GM21423 (cell line): ENCODE data around the gene GATA6.

Experiments
- ATAC-seq: cut with Tn5 transposase; IDR thresholded peaks from one replicate; pipeline ENCODE4 v1.9.1; 2021; ENCODE audit warnings: mild to moderate bottlenecking, moderate library complexity; ENCODE audit not compliant: unreplicated experiment

The GATA6 gene

GRCh38 chr18:22169011-22169888, at the start of gene GATA6:
Gene GATA6, plus strand, starts transcription at chr18:22169589. Its CDS starts 1,556 bp downstream, at chr18:22171145.
- ATAC-seq = no peak

GRCh38 chr18:22124970-22125369, 44.4 kb upstream of the GATA6 start:
- no peak for ATAC-seq

- ATAC-seq = no peak
Measured at GRCh38 chr18:22128954-22129353, 40.4 kb upstream of the GATA6 start.

DNA sequence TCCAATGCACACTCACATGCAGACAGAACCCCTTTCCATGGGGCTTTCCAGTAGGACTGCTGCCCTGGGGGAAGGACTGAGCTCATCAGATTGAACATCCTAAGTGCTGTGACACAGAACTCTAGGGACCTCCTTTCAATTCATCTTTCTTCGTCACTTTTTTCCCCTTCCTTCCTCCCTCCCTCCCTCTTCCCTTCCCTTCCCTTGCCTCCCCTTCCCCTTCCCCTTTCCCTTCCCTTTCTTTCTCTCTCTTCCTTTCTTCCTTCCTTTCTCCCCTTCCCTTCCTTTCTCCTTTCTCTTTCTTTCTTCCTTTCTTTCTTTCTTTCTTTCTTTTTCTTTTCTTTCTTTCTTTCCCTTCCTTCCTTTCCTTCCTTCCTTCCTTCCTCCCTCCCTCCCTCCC, 39.6 kb upstream of the GATA6 start:
- ATAC-seq = no peak

GRCh38 chr18:22132258-22132657, 37.1 kb upstream of the GATA6 start:
- ATAC-seq = no peak

DNA sequence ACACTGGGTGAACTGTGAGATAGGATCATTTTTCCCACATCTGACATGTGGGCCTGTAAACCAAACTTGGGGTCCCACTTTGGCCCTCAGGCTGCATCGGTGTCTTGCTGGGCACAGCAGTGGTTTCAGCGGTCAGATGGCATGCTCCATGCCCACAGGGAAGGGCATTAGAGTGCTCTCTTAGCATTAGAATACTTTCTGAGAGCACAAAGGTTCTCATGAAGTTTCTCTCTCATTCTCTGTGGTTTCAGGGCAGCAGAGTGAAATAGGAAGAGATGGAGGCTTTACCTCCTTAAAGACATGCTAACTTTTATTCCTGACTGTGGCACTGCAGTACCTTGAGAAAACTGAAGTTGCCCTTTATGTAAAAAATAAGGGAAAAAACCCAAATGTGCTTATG, 36.6 kb upstream of the GATA6 start:
- no peak for ATAC-seq

DNA sequence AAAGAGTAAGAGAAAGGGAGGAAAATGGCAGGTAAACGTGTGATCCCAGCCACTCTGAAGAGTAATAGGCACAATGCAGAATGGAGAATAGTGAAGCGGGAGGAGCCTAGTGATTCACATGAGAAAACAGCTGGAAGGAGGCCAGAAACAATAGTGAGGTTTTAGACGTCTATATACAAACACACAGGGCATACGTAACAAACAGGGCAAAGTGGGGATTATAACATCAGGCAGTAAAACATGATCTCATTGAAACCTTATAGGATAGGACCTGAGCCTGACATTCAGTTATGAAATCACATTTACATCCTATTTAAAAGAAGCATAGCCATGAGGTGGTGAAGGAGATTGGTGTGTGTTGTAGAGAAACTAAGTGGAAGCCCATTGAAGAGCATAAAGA, 33.0 kb upstream of the GATA6 start:
- ATAC-seq = no peak

- no peak for ATAC-seq
Measured at GRCh38 chr18:22141211-22141610, 28.2 kb upstream of the GATA6 start.

- ATAC-seq = no peak
Measured at GRCh38 chr18:22143347-22144340, 25.7 kb upstream of the GATA6 start.

- no peak for ATAC-seq
Measured at GRCh38 chr18:22145160-22145559, 24.2 kb upstream of the GATA6 start.

- no peak for ATAC-seq
Measured at GRCh38 chr18:22149710-22150109, 19.7 kb upstream of the GATA6 start.

GRCh38 chr18:22152093-22152492, 17.3 kb upstream of the GATA6 start:
- ATAC-seq = no peak

DNA sequence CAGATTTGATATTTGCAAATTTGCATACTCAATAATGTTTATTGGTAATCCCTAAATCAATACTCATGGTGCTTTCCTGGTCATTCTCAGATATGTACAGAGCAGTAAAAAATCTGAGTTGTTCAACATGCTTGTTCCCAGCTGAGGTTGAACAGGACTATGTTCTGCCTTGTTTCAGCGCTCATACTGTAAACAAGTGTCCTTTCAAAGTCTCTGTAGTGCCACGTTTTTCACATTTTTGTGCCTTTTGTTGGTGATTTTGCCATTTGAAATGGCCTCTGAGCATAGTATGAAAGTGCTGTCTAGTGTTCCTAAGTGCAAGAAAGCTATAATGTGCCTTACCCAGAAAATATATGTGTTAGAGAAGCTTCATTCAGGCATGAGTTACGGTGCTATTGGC, 16.0 kb upstream of the GATA6 start:
- ATAC-seq = no peak

DNA sequence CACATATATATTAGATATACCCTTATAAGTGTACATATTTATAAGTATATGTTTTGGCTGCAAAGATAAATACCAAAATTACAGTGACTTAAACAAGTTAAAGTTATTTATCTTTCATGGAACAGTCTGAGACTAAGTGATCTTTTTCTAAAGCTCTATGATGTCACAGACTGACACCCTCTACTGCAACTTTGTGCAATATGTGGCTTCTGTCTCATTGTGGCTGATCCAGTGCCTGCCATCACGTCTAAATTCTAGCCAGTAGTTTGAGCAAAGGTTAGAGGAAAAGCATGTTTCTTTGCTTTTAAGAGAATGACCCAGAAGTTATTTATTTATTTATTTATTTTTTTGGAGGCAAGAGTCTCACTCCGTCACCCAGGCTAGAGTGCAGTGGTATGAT, 13.8 kb upstream of the GATA6 start:
- no peak for ATAC-seq

GRCh38 chr18:22159014-22159413, 10.4 kb upstream of the GATA6 start:
- no peak for ATAC-seq

DNA sequence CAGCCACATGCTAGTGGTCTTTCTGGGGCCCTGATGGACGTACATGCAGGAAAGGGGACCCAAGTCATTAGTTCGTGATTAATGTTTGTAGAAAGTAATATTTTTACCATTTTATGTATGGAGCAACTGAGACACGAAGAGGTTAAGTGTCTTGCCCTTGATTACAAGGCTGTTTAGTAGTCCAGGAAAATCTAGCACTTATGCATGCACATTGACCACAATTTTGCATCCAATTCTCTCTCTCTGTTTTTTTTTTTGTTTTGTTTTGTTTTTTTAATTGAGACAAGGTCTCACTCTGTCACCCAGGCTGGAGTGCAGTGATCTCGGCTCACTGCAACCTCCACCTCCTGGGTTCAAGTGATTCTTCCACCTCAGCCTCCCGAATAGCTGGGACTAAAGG, 8.3 kb upstream of the GATA6 start:
- ATAC-seq = no peak

DNA sequence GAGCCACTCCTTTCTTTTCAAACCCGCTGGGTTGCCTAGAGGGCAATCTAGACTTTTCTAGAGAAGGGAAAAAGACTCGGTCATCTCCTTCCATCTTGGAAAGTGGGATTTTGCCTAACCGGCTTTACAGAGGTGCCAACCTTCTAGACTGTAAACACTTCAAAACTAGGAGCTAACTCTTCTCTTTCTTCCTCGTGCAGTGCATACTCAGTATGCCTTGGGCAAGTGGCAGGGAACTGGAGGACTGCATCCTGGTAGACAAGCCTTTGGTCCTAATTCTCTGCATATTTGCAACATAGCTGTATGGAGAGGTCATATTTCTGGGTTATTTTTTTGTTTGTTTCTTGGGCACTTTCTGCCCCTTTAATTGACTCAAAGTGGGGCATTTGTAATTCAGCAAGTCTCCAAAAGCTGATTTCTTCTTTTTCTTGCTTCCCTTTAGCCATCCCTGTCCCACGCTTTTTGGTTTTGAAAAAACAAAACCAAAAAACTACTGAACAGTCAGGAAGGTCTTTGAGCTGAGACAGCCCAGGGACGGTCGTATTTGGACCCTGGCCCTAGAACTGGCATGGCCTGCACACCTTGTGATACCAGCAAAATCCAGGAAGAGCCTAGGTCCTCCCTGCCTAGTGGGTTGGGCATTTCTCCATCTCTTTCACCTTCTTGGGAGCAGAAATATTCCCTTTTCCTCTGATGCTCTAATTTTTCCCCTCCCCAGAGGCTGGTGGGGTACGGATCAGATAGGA, 5.8 kb upstream of the GATA6 start:
- ATAC-seq = no peak

- ATAC-seq = no peak
Measured at GRCh38 chr18:22164337-22165048, 4.9 kb upstream of the GATA6 start.

- no peak for ATAC-seq
Measured at GRCh38 chr18:22165049-22165602, 4.3 kb upstream of the GATA6 start.

- ATAC-seq = no peak
Measured at GRCh38 chr18:22165603-22166068, 3.8 kb upstream of the GATA6 start.
